Regular cardiac myocyte (primary cell): ENCODE results near the gene IQSEC3. TPM values are rescaled to one million over a fixed set of nuclear protein-coding genes. Genes with fewer than 3 reads are reported as not detected.

Experiments used
- total RNA-seq: library from RNA; depleted of rRNA; stranded (reverse); fragments of >200 nt; gene quantifications from 2 replicates; pipeline ENCODE4 v1.2.3, GENCODE V29; 2014

IQSEC3 gene
- 0.28 TPM in 1 of 2 replicates, not detected in the other for total RNA-seq

DNA sequence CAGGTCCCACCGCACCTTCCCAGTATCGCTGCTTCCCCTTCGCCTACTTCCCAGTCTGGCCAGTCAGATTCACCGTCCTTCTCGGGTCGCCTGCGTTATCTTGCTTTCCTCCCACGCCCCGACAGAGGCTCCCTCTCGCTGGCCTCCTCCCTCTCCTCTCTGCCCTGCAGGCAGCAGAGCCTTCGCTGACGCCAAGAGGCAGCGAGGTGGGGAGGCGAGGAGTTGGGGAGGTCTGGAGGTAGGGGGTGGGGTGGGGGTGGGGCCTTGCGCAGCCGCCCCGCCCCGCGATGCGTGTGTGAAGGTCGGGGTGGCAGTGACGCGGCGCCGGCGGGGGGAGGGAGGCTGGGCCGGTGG is at the start of gene IQSEC3:
Gene IQSEC3 (plus strand): TSS at position 340 of the 354 bp plus-strand sequence. CDS start 116 bp downstream, outside the sequence.

DNA sequence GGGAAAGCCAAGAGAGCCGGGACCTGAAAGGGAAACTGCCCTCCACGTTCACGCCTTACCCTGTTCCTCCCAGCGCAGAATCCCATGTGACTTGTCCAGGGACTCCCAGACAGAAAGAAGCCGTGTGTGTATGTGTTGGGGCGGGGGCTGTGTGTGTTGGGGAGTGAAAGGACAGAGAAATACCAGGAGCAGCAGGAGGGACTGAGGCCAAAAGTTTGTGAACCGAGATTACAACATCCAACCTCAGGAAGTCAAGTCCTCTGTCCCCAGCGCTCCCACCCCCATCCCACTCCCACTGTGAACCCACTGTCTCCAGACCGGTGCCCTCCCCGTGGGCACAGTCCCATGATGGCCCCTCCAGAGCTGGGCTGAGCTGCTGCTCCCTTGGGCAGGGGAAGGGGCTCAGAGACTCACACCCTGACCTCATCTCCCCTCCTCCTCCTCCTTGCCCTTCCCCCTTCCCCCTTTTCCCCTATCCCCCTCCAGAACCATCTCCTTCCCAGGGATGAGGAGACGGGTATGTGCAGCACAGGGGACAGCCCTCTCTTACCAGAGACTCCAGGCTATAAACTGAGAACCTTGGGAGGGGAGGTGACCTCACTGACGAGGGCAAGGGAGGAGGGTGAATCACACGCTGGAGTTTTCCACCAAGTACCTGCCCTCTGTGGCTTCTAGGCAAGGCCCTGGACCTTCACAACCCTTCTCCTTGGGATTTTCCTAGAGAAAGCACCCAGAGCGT is 147.6 kb downstream of the IQSEC3 start, which contains the start of gene SLC6A12:
Gene SLC6A12 (minus strand): TSS at position 155 of the 739 bp plus-strand sequence. CDS start 4,171 bp downstream, outside the sequence.

Other genes with a start within 250 kb of the IQSEC3 start
- gene SLC6A12, start 147.4 kb downstream of the IQSEC3 start, total RNA-seq = 0.19 TPM in 1 of 2 replicates, not detected in the other
- 0.19 and 0.28 TPM in 2 replicates for gene SLC6A13, start 196.1 kb downstream of the IQSEC3 start, total RNA-seq